Panc1 (cell line): ENCODE measurements around the gene E4F1. TPM values are rescaled to one million over a fixed set of nuclear protein-coding genes. Genes with fewer than 3 reads are reported as not detected.

ENCODE experiments used
- ATAC-seq: fragments of 200-7000 bp; cut with Tn5 transposase; 2 replicates; pipeline ENCODE4 v1.9.1; 2020; ENCODE audit warnings: mild to moderate bottlenecking, moderate library complexity
- BruUV-seq: library from RNA; stranded (reverse); fragments of 400-500 nt; replicated peaks from 2 replicates; lab custom pipeline; 2021; lab: Mats Ljungman, UMichigan
- CTCF ChIA-PET: fragments of 300-600 bp; sonication (Branson Sonifier 250); formaldehyde crosslinking; loops from one replicate; lab custom pipeline; 2022; ENCODE audit warnings: antibody characterized with exemption; lab: Charles Lee
- POLR2A ChIA-PET: fragments of 300-600 bp; sonication (Branson Sonifier 250); formaldehyde crosslinking; loops from one replicate; lab custom pipeline; 2022; ENCODE audit warnings: antibody characterized with exemption; lab: Charles Lee
- DNase-seq: peaks from one replicate; pipeline ENCODE4 v3.0.0-alpha.2; 2010; ENCODE audit warnings: low read depth, low spot score
- H3K27ac ChIP-seq: 2 replicates; pipeline ENCODE4 v1.5.1; 2011; ENCODE audit warnings: mild to moderate bottlenecking, low read length, inconsistent platforms
- H3K27me3 ChIP-seq: fragments of 200-500 bp; sonication (Bioruptor generic); 2 replicates; pipeline ENCODE4 v1.6.0; 2014; ENCODE audit warnings: low read length, inconsistent platforms; ENCODE audit not compliant: control insufficient read depth, insufficient read depth
- H3K36me3 ChIP-seq: fragments of 200-500 bp; sonication (Bioruptor generic); 2 replicates; pipeline ENCODE4 v1.5.1; 2014; ENCODE audit warnings: inconsistent platforms, mild to moderate bottlenecking, low read length, moderate library complexity; ENCODE audit not compliant: control insufficient read depth, insufficient read depth
- H3K4me1 ChIP-seq: 2 replicates; pipeline ENCODE4 v1.5.1; 2011; ENCODE audit warnings: inconsistent platforms, mild to moderate bottlenecking, low read length, moderate library complexity; ENCODE audit not compliant: control insufficient read depth, insufficient read depth
- H3K4me3 ChIP-seq, 2 experiments: 2 replicates each; pipeline ENCODE4 v1.5.1; 2011 to 2012; ENCODE audit warnings: low read depth in 2 of 2, low read length in 2 of 2, mild to moderate bottlenecking in 2 of 2, inconsistent platforms in 1 of 2, moderate library complexity in 1 of 2
- H3K9me3 ChIP-seq: fragments of 200-500 bp; sonication (Bioruptor generic); 2 replicates; pipeline ENCODE4 v1.5.1; 2014; ENCODE audit warnings: low read depth, mild to moderate bottlenecking, inconsistent platforms, low read length, moderate library complexity; ENCODE audit not compliant: control insufficient read depth, insufficient read depth
- CTCF ChIP-seq: fragments of 450-650 bp; IDR thresholded peaks from 2 replicates; pipeline ENCODE4 v1.5.1; 2017; ENCODE audit warnings: mild to moderate bottlenecking
- POLR2AphosphoS5 ChIP-seq: IDR thresholded peaks from 2 replicates; pipeline ENCODE4 v1.6.1; 2012; ENCODE audit warnings: mild to moderate bottlenecking, low read depth, low read length, moderate library complexity
- REST ChIP-seq, 2 experiments: IDR thresholded peaks; 2 replicates each; pipeline ENCODE4 v1.6.1; 2011 to 2012; ENCODE audit warnings: low read depth in 2 of 2, control low read depth in 1 of 2, low read length in 1 of 2, mild to moderate bottlenecking in 1 of 2, moderate library complexity in 1 of 2; ENCODE audit not compliant: insufficient read depth in 1 of 2
- SIN3A ChIP-seq: IDR thresholded peaks from 2 replicates; pipeline ENCODE4 v1.6.1; 2012; ENCODE audit warnings: low read depth, mild to moderate bottlenecking, low read length, moderate library complexity, borderline replicate concordance; ENCODE audit not compliant: insufficient read depth
- TCF7L2 ChIP-seq: IDR thresholded peaks from 2 replicates; pipeline ENCODE4 v1.6.1; 2011; ENCODE audit warnings: mild to moderate bottlenecking, low read depth, low read length, inconsistent platforms
- in situ Hi-C: cut with HindIII; loops from 2 replicates; pipeline ENCODE4 v1.10.0; 2016; ENCODE audit warnings: low sequenced_read_pairs, low pct_unique_long_range_greater_than_20kb
- intact Hi-C: fragments of 100-400 bp; cut with micrococcal nuclease; formaldehyde crosslinking; loops from one replicate; pipeline ENCODE4 v1.10.0; 2022; ENCODE audit not compliant: unreplicated experiment
- total RNA-seq: library from RNA; stranded (reverse); gene quantifications from one replicate; pipeline ENCODE4 v1.2.1, GENCODE V29; 2021; ENCODE audit not compliant: unreplicated experiment

E4F1 gene
- total RNA-seq, 1 experiment from 2014 or later: 50.8 TPM

- ChIA-PET POLR2A (no interaction called here), CTCF (interaction anchor here (0.5 to 0.7 kb wide), 2 partner anchors 69 to 312 kb away, joined by 4 read pairs; no protein-coding TSS in a partner anchor)
- no TSS peak for BruUV-seq
- TF ChIP-seq REST (IDR thresholded peaks at IDR 0.05; ENCODE audit: insufficient read depth in 1 of 2, low read depth in 2 of 2, low read length in 1 of 2): no peak
- TF ChIP-seq TCF7L2: no peak
- no peak for TF ChIP-seq SIN3A
- TF ChIP-seq CTCF: no peak; the same call in 1 of the 2 replicates
- no peak for TF ChIP-seq POLR2AphosphoS5
- no peak overlapping the region for H3K4me3 ChIP-seq
- no peak overlapping the region for H3K27ac ChIP-seq
- intact Hi-C loops (no loop called here), in situ Hi-C loops (no loop called here)
- DNase-seq (no peak), ATAC-seq (peak; percentile 57; the same call in 1 of the 2 replicates)
- H3K27me3 ChIP-seq: no peaks in the 10 kb centered on the region
- no peaks in the 10 kb centered on the region for H3K9me3 ChIP-seq
- no peaks in the 10 kb centered on the region for H3K4me1 ChIP-seq
- no peaks in the 10 kb centered on the region for H3K36me3 ChIP-seq
These were observed 54.8 kb downstream of the E4F1 start for GRCh38 chr16:2278272-2278608.

GRCh38 chr16:2278956-2279800, 55.8 kb downstream of the E4F1 start:
- in situ Hi-C loops: no loop called here
- CTCF ChIA-PET: interaction anchor here (0.5 to 0.7 kb wide), 2 partner anchors 68 to 441 kb away, joined by 4 to 7 read pairs; no protein-coding TSS in a partner anchor
- no peak for ATAC-seq
- POLR2A ChIA-PET: no interaction called here
- intact Hi-C loops: no loop called here
- no peak overlapping the region for H3K27ac ChIP-seq
- no peaks in the 10 kb centered on the region for H3K9me3 ChIP-seq
- no peaks in the 10 kb centered on the region for H3K36me3 ChIP-seq
- TF ChIP-seq SIN3A (no peak), REST (IDR thresholded peaks at IDR 0.05; ENCODE audit: insufficient read depth in 1 of 2, low read depth in 2 of 2, low read length in 1 of 2) (no peak), TCF7L2 (no peak), CTCF (no peak), POLR2AphosphoS5 (no peak)
- H3K27me3 ChIP-seq: no peaks in the 10 kb centered on the region
- no peak overlapping the region for H3K4me3 ChIP-seq
- no peaks in the 10 kb centered on the region for H3K4me1 ChIP-seq
- no TSS peak for BruUV-seq
- DNase-seq: no peak
